ENCODE measurements around the gene NCAM2.
"Not testable (repeated sequence)": the region's sequence is repeated elsewhere in the genome, so short reads cannot be mapped to it uniquely, and the experiment has no call there.

The NCAM2 gene

GRCh38 chr21:21103692-21104091 lies 105.5 kb downstream of the NCAM2 start:
- DNase-seq (ENCODE audit: low spot score): no peak

- no peak for DNase-seq (ENCODE audit: low spot score)
Measured at GRCh38 chr21:21109736-21110135, 111.5 kb downstream of the NCAM2 start.

- DNase-seq (ENCODE audit: low spot score): no peak
Measured at GRCh38 chr21:21111309-21111920, 113.2 kb downstream of the NCAM2 start.

- DNase-seq (ENCODE audit: low spot score): no peak
Measured at GRCh38 chr21:21114461-21114860, 116.3 kb downstream of the NCAM2 start.

- DNase-seq (ENCODE audit: low spot score): no peak
Measured at GRCh38 chr21:21119091-21119490, 120.9 kb downstream of the NCAM2 start.

GRCh38 chr21:21122680-21123079 lies 124.5 kb downstream of the NCAM2 start:
- no peak for DNase-seq (ENCODE audit: low spot score)

- no peak for DNase-seq (ENCODE audit: low spot score)
Measured at GRCh38 chr21:21132390-21132789, 134.2 kb downstream of the NCAM2 start.

- DNase-seq (ENCODE audit: low spot score): no peak
Measured at GRCh38 chr21:21137986-21138385, 139.8 kb downstream of the NCAM2 start.

GRCh38 chr21:21146587-21147373 lies 148.6 kb downstream of the NCAM2 start:
- no peak for DNase-seq (ENCODE audit: low spot score)

GRCh38 chr21:21147374-21147745 lies 149.2 kb downstream of the NCAM2 start:
- no peak for DNase-seq (ENCODE audit: low spot score)

- DNase-seq (ENCODE audit: low spot score): no peak
Measured at GRCh38 chr21:21148009-21148408, 149.8 kb downstream of the NCAM2 start.

- DNase-seq (ENCODE audit: low spot score): no peak
Measured at GRCh38 chr21:21148514-21148913, 150.3 kb downstream of the NCAM2 start.

GRCh38 chr21:21149445-21149844 lies 151.2 kb downstream of the NCAM2 start:
- DNase-seq (ENCODE audit: low spot score): not testable (repeated sequence)

- no peak for DNase-seq (ENCODE audit: low spot score)
Measured at GRCh38 chr21:21151231-21151630, 153.0 kb downstream of the NCAM2 start.

GRCh38 chr21:21156397-21156796 lies 158.2 kb downstream of the NCAM2 start:
- no peak for DNase-seq (ENCODE audit: low spot score)

GRCh38 chr21:21156957-21157356 lies 158.7 kb downstream of the NCAM2 start:
- no peak for DNase-seq (ENCODE audit: low spot score)

GRCh38 chr21:21158376-21158918 lies 160.2 kb downstream of the NCAM2 start:
- DNase-seq (ENCODE audit: low spot score): no peak

- no peak for DNase-seq (ENCODE audit: low spot score)
Measured at GRCh38 chr21:21159253-21159899, 161.2 kb downstream of the NCAM2 start.

- DNase-seq (ENCODE audit: low spot score): no peak
Measured at GRCh38 chr21:21162786-21163185, 164.6 kb downstream of the NCAM2 start.

- peak; percentile 69 for DNase-seq (ENCODE audit: low spot score)
Measured at GRCh38 chr21:21163904-21164303, 165.7 kb downstream of the NCAM2 start.

- no peak for DNase-seq (ENCODE audit: low spot score)
Measured at GRCh38 chr21:21165063-21165645, 166.9 kb downstream of the NCAM2 start.

GRCh38 chr21:21174676-21175075 lies 176.5 kb downstream of the NCAM2 start:
- no peak for DNase-seq (ENCODE audit: low spot score)
